Spinal cord (tissue), 10 donors: ENCODE data around the gene TSC2. TPM values are rescaled to one million over a fixed set of nuclear protein-coding genes. Genes with fewer than 3 reads are reported as not detected.

Source experiments
- DNase-seq, 6 donors: peaks; one replicate each; pipeline versions ENCODE4 v3.0.0 to v3.0.0-alpha.2; 2013 to 2015; ENCODE audit warnings: low spot score in 6 of 6, low read depth in 4 of 6
- H3K27ac ChIP-seq: one replicate; pipeline ENCODE4 v1.5.1; 2013; ENCODE audit warnings: low read depth, low read length, control low read depth
- H3K27me3 ChIP-seq: one replicate; pipeline ENCODE4 v1.6.1; 2013; ENCODE audit warnings: low read length; ENCODE audit not compliant: control insufficient read depth, insufficient read depth
- H3K36me3 ChIP-seq: one replicate; pipeline ENCODE4 v1.6.1; 2013; ENCODE audit warnings: low read length; ENCODE audit not compliant: control insufficient read depth, insufficient read depth
- H3K4me1 ChIP-seq: one replicate; pipeline ENCODE4 v1.6.1; 2013; ENCODE audit warnings: low read length; ENCODE audit not compliant: control insufficient read depth, insufficient read depth
- H3K4me3 ChIP-seq: one replicate; pipeline ENCODE4 v1.5.1; 2013; ENCODE audit warnings: low read depth, low read length, control low read depth
- H3K9me3 ChIP-seq: one replicate; pipeline ENCODE4 v1.6.1; 2013; ENCODE audit warnings: low read length; ENCODE audit not compliant: control insufficient read depth, insufficient read depth
- WGBS: methylation state at CpG from one replicate; pipeline ENCODE4 v1.1.5; 2013; ENCODE audit warnings: missing lambda C conversion rate; ENCODE audit not compliant: insufficient coverage; 5-methylcytosine and 5-hydroxymethylcytosine counted together
- polyA plus RNA-seq, 2 donors: library from polyadenylated mRNA; unstranded; fragments of 120-200 nt; gene quantifications; one replicate each; pipeline ENCODE4 v1.2.1, GENCODE V29; 2013; ENCODE audit not compliant: insufficient read length in 2 of 2
- total RNA-seq, 2 donors: library from RNA; depleted of rRNA in 1 of 2; stranded (reverse); fragments of 120-200 nt in 1 of 2; fragments of >200 nt in 1 of 2; gene quantifications; one replicate each; pipeline versions ENCODE4 v1.2.3 to v1.2.4, GENCODE V29; 2013 to 2014
- donor health status: healthy.

Gene TSC2
- total and polyA plus RNA-seq, 4 donors: 39.6 to 231 (median 117) TPM

- no peak for DNase-seq
- Histone ChIP-seq H3K27me3 (no peaks in the 10 kb centered on the region), H3K4me1 (peaks cover 13% of the 10 kb centered on the region), H3K4me3 (no peak overlapping the region), H3K27ac (no peak overlapping the region), H3K9me3 (no peaks in the 10 kb centered on the region), H3K36me3 (peaks cover 84% of the 10 kb centered on the region)
- 95% methylated on average over 21 of the region's 21 CpGs for WGBS
These were observed 5.4 kb downstream of the TSC2 start for GRCh38 chr16:2053211-2053610.

DNA sequence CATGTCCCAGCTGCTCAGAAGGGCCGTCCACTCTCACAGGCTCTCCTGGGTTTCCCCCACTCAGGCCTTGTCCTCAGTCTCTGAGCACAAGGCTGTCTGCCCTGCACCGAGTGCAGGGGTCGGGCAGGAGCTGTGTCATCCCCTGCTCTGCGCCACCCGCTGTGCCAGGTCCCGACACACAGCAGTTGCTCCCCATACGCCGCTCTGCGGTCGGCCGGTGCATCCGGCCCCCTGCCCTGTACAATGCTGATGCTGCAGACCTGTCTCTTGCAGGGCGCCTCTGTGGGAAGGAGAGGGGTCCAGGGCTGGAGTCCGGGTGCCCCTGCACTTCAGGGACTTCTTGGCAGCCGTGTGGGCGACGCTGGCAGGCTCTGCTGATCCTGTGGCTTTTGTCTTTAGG lies 6.1 kb downstream of the TSC2 start:
- DNase-seq: no peak
- H3K27me3 ChIP-seq: no peaks in the 10 kb centered on the region
- H3K36me3 ChIP-seq: peaks cover 90% of the 10 kb centered on the region
- 93% methylated on average over 17 of the region's 17 CpGs for WGBS
- H3K9me3 ChIP-seq: no peaks in the 10 kb centered on the region
- no peak overlapping the region for H3K27ac ChIP-seq
- no peak overlapping the region for H3K4me3 ChIP-seq
- peaks cover 6% of the 10 kb centered on the region for H3K4me1 ChIP-seq

GRCh38 chr16:2054543-2055245 lies 6.9 kb downstream of the TSC2 start:
- Histone ChIP-seq H3K9me3 (no peaks in the 10 kb centered on the region), H3K4me1 (peaks cover 4% of the 10 kb centered on the region), H3K27ac (no peak overlapping the region), H3K36me3 (peaks cover 95% of the 10 kb centered on the region), H3K4me3 (no peak overlapping the region), H3K27me3 (no peaks in the 10 kb centered on the region)
- WGBS: 94% methylated on average over 26 of the region's 29 CpGs
- no peak for DNase-seq

DNA sequence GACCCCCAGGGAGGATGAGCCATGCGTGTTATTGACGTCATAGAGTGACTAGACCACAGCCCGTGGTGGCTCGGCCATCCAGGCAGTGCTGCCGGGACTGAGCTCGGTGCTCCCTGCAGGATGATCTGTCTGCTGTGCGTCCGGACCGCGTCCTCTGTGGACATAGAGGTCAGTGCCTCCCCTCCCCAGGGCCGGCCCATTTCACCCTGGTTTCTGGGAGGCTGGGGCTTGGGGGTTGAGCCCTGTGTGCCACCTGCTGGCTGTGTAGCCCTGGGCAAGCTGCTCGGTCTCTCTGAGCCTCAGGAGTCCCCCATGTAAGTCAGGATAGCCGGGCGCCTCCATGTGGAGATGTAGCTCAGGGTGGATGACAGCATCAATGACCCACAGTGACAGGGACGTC lies 8.3 kb downstream of the TSC2 start:
- no peak for DNase-seq

DNA sequence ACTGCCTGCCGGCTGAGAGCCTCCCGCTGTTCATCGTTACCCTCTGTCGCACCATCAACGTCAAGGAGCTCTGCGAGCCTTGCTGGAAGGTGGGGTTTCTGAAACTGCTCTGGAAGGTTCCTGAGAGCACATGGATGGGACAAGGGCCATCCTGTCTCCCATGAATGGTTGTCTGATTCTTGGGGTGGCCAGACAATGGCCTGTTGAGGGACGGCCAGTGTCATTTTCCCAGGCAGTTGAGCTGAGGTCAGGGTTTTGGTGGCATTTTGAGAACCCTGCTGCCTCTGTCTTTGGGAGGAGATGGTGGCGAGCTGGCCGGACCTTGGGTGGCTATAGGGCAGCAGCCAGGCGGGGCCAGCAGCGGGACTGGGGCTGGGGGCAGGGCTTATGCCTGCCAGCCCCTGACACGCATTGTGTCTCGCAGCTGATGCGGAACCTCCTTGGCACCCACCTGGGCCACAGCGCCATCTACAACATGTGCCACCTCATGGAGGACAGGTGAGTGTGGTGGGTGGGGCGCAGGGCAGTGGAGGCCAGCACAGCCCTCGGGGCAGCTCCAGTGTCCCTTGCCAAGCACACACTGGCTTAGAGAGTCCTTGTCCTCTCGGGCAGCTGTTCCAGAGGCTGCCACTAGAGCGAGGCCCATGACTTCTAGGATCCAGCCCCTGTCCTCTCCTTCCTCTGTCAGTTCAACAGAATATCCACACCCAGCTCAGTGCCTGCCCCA lies 9.1 kb downstream of the TSC2 start:
- Histone ChIP-seq H3K4me1 (peaks cover 4% of the 10 kb centered on the region), H3K4me3 (no peak overlapping the region), H3K27ac (no peak overlapping the region), H3K27me3 (no peaks in the 10 kb centered on the region), H3K9me3 (no peaks in the 10 kb centered on the region), H3K36me3 (peaks cover 96% of the 10 kb centered on the region)
- WGBS: 80% methylated on average over 17 of the region's 19 CpGs
- DNase-seq: no peak

More for the DNA sequence above, 8.3 kb downstream of the TSC2 start:
- no peaks in the 10 kb centered on the region for H3K27me3 ChIP-seq
- no peak overlapping the region for H3K27ac ChIP-seq
- WGBS: 80% methylated on average over 15 of the region's 15 CpGs
- H3K4me3 ChIP-seq: no peak overlapping the region
- no peaks in the 10 kb centered on the region for H3K9me3 ChIP-seq
- peaks cover 96% of the 10 kb centered on the region for H3K36me3 ChIP-seq
- H3K4me1 ChIP-seq: peaks cover 4% of the 10 kb centered on the region

- no peak for DNase-seq
- no peaks in the 10 kb centered on the region for H3K27me3 ChIP-seq
- H3K27ac ChIP-seq: no peak overlapping the region
- peaks cover 96% of the 10 kb centered on the region for H3K36me3 ChIP-seq
- H3K4me3 ChIP-seq: no peak overlapping the region
- H3K9me3 ChIP-seq: no peaks in the 10 kb centered on the region
- peaks cover 4% of the 10 kb centered on the region for H3K4me1 ChIP-seq
- 97% methylated on average over 8 of the region's 10 CpGs for WGBS
These were observed 9.7 kb downstream of the TSC2 start for GRCh38 chr16:2057438-2057837.

- DNase-seq: no peak
- WGBS: 80% methylated on average over 12 of the region's 13 CpGs
- peaks cover 96% of the 10 kb centered on the region for H3K36me3 ChIP-seq
- no peak overlapping the region for H3K27ac ChIP-seq
- no peak overlapping the region for H3K4me3 ChIP-seq
- H3K4me1 ChIP-seq: peaks cover 4% of the 10 kb centered on the region
- H3K9me3 ChIP-seq: no peaks in the 10 kb centered on the region
- H3K27me3 ChIP-seq: no peaks in the 10 kb centered on the region
These were observed 10.6 kb downstream of the TSC2 start for GRCh38 chr16:2058420-2058819.

- H3K9me3 ChIP-seq: no peaks in the 10 kb centered on the region
- H3K27ac ChIP-seq: no peak overlapping the region
- peaks cover 4% of the 10 kb centered on the region for H3K4me1 ChIP-seq
- no peak overlapping the region for H3K4me3 ChIP-seq
- no peak for DNase-seq
- H3K36me3 ChIP-seq: peaks cover 96% of the 10 kb centered on the region
- H3K27me3 ChIP-seq: no peaks in the 10 kb centered on the region
- WGBS: no CpG with 5 or more reads among the region's 10 CpGs
These were observed 11.1 kb downstream of the TSC2 start for GRCh38 chr16:2058872-2059271.

DNA sequence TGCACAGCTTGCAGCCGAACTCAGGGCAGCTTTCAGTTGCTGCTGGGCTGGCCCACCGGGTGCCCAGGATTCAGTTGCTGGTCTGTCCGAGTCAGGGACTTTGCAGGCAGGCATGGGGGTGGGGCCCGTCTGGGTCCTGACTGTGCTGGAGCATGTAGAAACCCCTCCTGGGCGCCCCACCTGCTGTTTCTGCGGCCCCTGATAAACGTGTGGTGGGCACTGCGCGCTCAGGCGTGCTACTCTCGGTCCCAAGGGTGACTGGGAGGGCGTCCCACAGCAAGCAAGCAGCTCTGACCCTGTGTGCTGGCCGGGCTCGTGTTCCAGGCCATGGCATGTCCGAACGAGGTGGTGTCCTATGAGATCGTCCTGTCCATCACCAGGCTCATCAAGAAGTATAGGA lies 12.6 kb downstream of the TSC2 start:
- Histone ChIP-seq H3K36me3 (peaks cover 93% of the 10 kb centered on the region), H3K27me3 (no peaks in the 10 kb centered on the region), H3K4me1 (peaks cover 4% of the 10 kb centered on the region), H3K9me3 (no peaks in the 10 kb centered on the region), H3K4me3 (no peak overlapping the region), H3K27ac (no peak overlapping the region)
- no peak for DNase-seq
- 85% methylated on average over 17 of the region's 17 CpGs for WGBS

- DNase-seq: no peak
- no peak overlapping the region for H3K27ac ChIP-seq
- WGBS: 97% methylated on average over 18 of the region's 18 CpGs
- H3K9me3 ChIP-seq: no peaks in the 10 kb centered on the region
- peaks cover 4% of the 10 kb centered on the region for H3K4me1 ChIP-seq
- H3K27me3 ChIP-seq: no peaks in the 10 kb centered on the region
- H3K4me3 ChIP-seq: no peak overlapping the region
- H3K36me3 ChIP-seq: peaks cover 97% of the 10 kb centered on the region
These were observed 13.2 kb downstream of the TSC2 start for GRCh38 chr16:2061023-2061422.
